ENCODE measurements around the gene RTL5.

RTL5 gene

DNA sequence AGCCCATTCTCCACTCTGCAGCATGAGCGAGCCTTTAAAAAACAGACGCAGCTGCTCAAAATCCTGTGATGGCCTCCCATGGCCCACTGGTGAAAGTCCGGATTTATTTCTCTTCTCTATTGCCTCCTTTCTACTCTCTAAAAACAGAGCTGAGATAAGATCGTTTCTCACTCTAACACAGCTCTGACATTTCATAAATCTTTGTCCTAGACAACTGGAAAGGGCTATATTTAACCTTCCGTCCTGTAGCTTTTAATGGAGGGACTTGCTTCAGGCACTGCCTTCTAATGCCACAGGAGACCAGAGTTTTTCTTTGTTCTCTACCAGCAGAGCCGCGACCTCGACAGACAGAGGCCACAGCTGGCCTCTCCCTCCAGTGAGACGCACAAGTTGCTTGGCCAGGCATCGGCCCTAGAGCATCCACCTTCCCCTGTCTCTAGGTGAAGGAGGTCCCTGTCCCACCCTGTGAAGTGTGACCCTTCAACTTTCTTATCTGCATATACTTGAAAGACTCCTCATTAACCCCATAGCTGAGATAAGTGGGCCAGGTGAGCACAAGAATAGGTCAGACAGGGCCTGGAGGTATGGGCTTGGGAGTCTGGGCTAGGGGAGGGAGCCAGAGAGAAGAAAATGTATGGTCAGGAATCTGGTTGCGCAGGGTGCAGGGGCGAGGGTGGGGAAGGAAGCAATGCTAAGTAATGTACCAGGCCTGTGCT is 50.0 kb downstream of the RTL5 start:
- in situ Hi-C loops (cut with MboI; ENCODE audit: low pct_unique_long_range_greater_than_20kb, low sequenced_read_pairs, unreplicated experiment): no loop called here

GRCh38 chrX:72080800-72081199 is 50.9 kb downstream of the RTL5 start:
- DNase-seq (ENCODE audit: low spot score): no peak
- in situ Hi-C loops (cut with MboI; ENCODE audit: low pct_unique_long_range_greater_than_20kb, low sequenced_read_pairs, unreplicated experiment): no loop called here
- no peak for TF ChIP-seq CTCF (IDR thresholded peaks at IDR 0.05; ENCODE audit: extremely low read depth, insufficient read depth, missing control alignments)

More for the DNA sequence above, 50.0 kb downstream of the RTL5 start:
- no peak for DNase-seq (ENCODE audit: low spot score)
- no peak for TF ChIP-seq CTCF (IDR thresholded peaks at IDR 0.05; ENCODE audit: extremely low read depth, insufficient read depth, missing control alignments)

GRCh38 chrX:72080150-72080549 is 51.6 kb downstream of the RTL5 start:
- DNase-seq (ENCODE audit: low spot score): no peak
- TF ChIP-seq CTCF (IDR thresholded peaks at IDR 0.05; ENCODE audit: extremely low read depth, insufficient read depth, missing control alignments): no peak
- in situ Hi-C loops (cut with MboI; ENCODE audit: low pct_unique_long_range_greater_than_20kb, low sequenced_read_pairs, unreplicated experiment): no loop called here

GRCh38 chrX:72079607-72080006 is 52.1 kb downstream of the RTL5 start:
- DNase-seq (ENCODE audit: low spot score): no peak
- TF ChIP-seq CTCF (IDR thresholded peaks at IDR 0.05; ENCODE audit: extremely low read depth, insufficient read depth, missing control alignments): no peak
- in situ Hi-C loops (cut with MboI; ENCODE audit: low pct_unique_long_range_greater_than_20kb, low sequenced_read_pairs, unreplicated experiment): no loop called here

- no peak for TF ChIP-seq CTCF (IDR thresholded peaks at IDR 0.05; ENCODE audit: extremely low read depth, insufficient read depth, missing control alignments)
- DNase-seq (ENCODE audit: low spot score): no peak
- in situ Hi-C loops (cut with MboI; ENCODE audit: low pct_unique_long_range_greater_than_20kb, low sequenced_read_pairs, unreplicated experiment): no loop called here
Observed at GRCh38 chrX:72078411-72078810, 53.3 kb downstream of the RTL5 start.
